GM19328 (cell line): Measurements from ENCODE around the gene DLL4.

Source experiments
- ATAC-seq: cut with Tn5 transposase; IDR thresholded peaks from one replicate; pipeline ENCODE4 v1.9.1; 2021; ENCODE audit warnings: mild to moderate bottlenecking, moderate library complexity; ENCODE audit not compliant: unreplicated experiment

The DLL4 gene

GRCh38 chr15:40925863-40926658 lies 3.1 kb upstream of the DLL4 start:
- no peak for ATAC-seq

GRCh38 chr15:40926659-40927494 lies 2.3 kb upstream of the DLL4 start:
- ATAC-seq, result no peak

GRCh38 chr15:40927495-40927872 lies 1.7 kb upstream of the DLL4 start:
- ATAC-seq, result no peak

- ATAC-seq, result no peak
These were observed 1.0 kb upstream of the DLL4 start for GRCh38 chr15:40927873-40928806.

GRCh38 chr15:40929660-40930429 lies 705 bp downstream of the DLL4 start:
- no peak for ATAC-seq

- no peak for ATAC-seq
These were observed 1.5 kb downstream of the DLL4 start for GRCh38 chr15:40930430-40931299.

- ATAC-seq, result no peak
These were observed 2.4 kb downstream of the DLL4 start for GRCh38 chr15:40931300-40932142.

GRCh38 chr15:40932156-40932555 lies 3.0 kb downstream of the DLL4 start:
- no peak for ATAC-seq

GRCh38 chr15:40932649-40933516 lies 3.7 kb downstream of the DLL4 start:
- ATAC-seq, result no peak

- ATAC-seq, result no peak
These were observed 4.4 kb downstream of the DLL4 start for GRCh38 chr15:40933517-40933902.

- no peak for ATAC-seq
These were observed 5.3 kb downstream of the DLL4 start for GRCh38 chr15:40934457-40934856.

- ATAC-seq, result no peak
These were observed 7.1 kb downstream of the DLL4 start for GRCh38 chr15:40936234-40936708.

GRCh38 chr15:40936709-40937666 lies 7.8 kb downstream of the DLL4 start:
- ATAC-seq, result no peak

GRCh38 chr15:40937762-40938535 lies 8.8 kb downstream of the DLL4 start:
- no peak for ATAC-seq

- no peak for ATAC-seq
These were observed 9.4 kb downstream of the DLL4 start for GRCh38 chr15:40938536-40938870.
